Stomach smooth muscle (tissue), 2 donors: Measurements from ENCODE around the gene SMCO1.
"Not testable (repeated sequence)": the region's sequence is repeated elsewhere in the genome, so short reads cannot be mapped to it uniquely, and the experiment has no call there.

Experiments used
- H3K27ac ChIP-seq: one replicate; pipeline ENCODE4 v1.7.0; 2013; ENCODE audit warnings: mild to moderate bottlenecking, low read length, inconsistent platforms
- H3K27me3 ChIP-seq, 2 donors: one replicate each; pipeline ENCODE4 v1.7.0; 2013; ENCODE audit warnings: low read length in 2 of 2; ENCODE audit not compliant: insufficient read depth in 2 of 2, control insufficient read depth in 1 of 2
- H3K36me3 ChIP-seq, 2 donors: one replicate each; pipeline ENCODE4 v1.7.0; 2013; ENCODE audit warnings: low read length in 2 of 2; ENCODE audit not compliant: control insufficient read depth in 2 of 2, insufficient read depth in 2 of 2
- H3K4me1 ChIP-seq: one replicate; pipeline ENCODE4 v1.7.0; 2013; ENCODE audit warnings: low read length; ENCODE audit not compliant: control insufficient read depth, insufficient read depth
- H3K4me3 ChIP-seq, 2 donors: one replicate each; pipeline ENCODE4 v1.7.0; 2013; ENCODE audit warnings: low read length in 2 of 2
- H3K9ac ChIP-seq, 2 donors: one replicate each; pipeline ENCODE4 v1.7.0; 2013; ENCODE audit warnings: low read length in 2 of 2, mild to moderate bottlenecking in 1 of 2
- H3K9me3 ChIP-seq, 2 donors: one replicate each; pipeline ENCODE4 v1.7.0; 2013; ENCODE audit warnings: low read length in 2 of 2; ENCODE audit not compliant: control insufficient read depth in 2 of 2
- donor health status: healthy.
- donor health status: Pancreatic carcinoma.

The SMCO1 gene

GRCh38 chr3:196523841-196524240 is 8.7 kb upstream of the SMCO1 start:
- Histone ChIP-seq H3K27ac (no peak overlapping the region), H3K9me3 (peaks cover 11 to 12% of the 10 kb centered on the region in 2 donors), H3K36me3 (no peaks in the 10 kb centered on the region), H3K27me3 (no peaks in the 10 kb centered on the region), H3K9ac (no peak overlapping the region), H3K4me3 (no peak overlapping the region), H3K4me1 (peaks cover 3% of the 10 kb centered on the region)

- H3K27me3 ChIP-seq, H3K27ac ChIP-seq, H3K4me3 ChIP-seq, H3K9ac ChIP-seq, H3K36me3 ChIP-seq, H3K4me1 ChIP-seq: not testable (repeated sequence)
- H3K9me3 ChIP-seq: peaks cover 11 to 12% of the 10 kb centered on the region in 2 donors
Measured at GRCh38 chr3:196521291-196521690, 6.1 kb upstream of the SMCO1 start.

GRCh38 chr3:196519718-196520082 is 4.6 kb upstream of the SMCO1 start:
- Histone ChIP-seq H3K36me3 (no peaks in the 10 kb centered on the region), H3K27me3 (no peaks in the 10 kb centered on the region), H3K27ac (no peak overlapping the region), H3K9me3 (peaks cover 11 to 12% of the 10 kb centered on the region in 2 donors), H3K4me3 (no peak overlapping the region), H3K9ac (no peak overlapping the region), H3K4me1 (no peaks in the 10 kb centered on the region)

- peaks cover 11 to 12% of the 10 kb centered on the region in 2 donors for H3K9me3 ChIP-seq
- no peak overlapping the region for H3K9ac ChIP-seq
- H3K27ac ChIP-seq: no peak overlapping the region
- no peaks in the 10 kb centered on the region for H3K27me3 ChIP-seq
- no peaks in the 10 kb centered on the region for H3K36me3 ChIP-seq
- no peaks in the 10 kb centered on the region for H3K4me1 ChIP-seq
- H3K4me3 ChIP-seq: no peak overlapping the region
Measured at GRCh38 chr3:196518966-196519717, 4.0 kb upstream of the SMCO1 start.

- no peak overlapping the region for H3K27ac ChIP-seq
- H3K4me3 ChIP-seq: no peak overlapping the region
- no peaks in the 10 kb centered on the region for H3K4me1 ChIP-seq
- H3K36me3 ChIP-seq: no peaks in the 10 kb centered on the region
- no peak overlapping the region for H3K9ac ChIP-seq
- no peaks in the 10 kb centered on the region for H3K27me3 ChIP-seq
- H3K9me3 ChIP-seq: peaks cover 11 to 12% of the 10 kb centered on the region in 2 donors
Measured at GRCh38 chr3:196517919-196518318, 2.8 kb upstream of the SMCO1 start.

- Histone ChIP-seq H3K4me1 (no peaks in the 10 kb centered on the region), H3K27me3 (no peaks in the 10 kb centered on the region), H3K27ac (no peak overlapping the region), H3K9me3 (peaks cover 11 to 12% of the 10 kb centered on the region in 2 donors), H3K36me3 (no peaks in the 10 kb centered on the region), H3K9ac (no peak overlapping the region), H3K4me3 (no peak overlapping the region)
Measured at GRCh38 chr3:196517162-196517800, 2.1 kb upstream of the SMCO1 start.

GRCh38 chr3:196514350-196514716 is 813 bp downstream of the SMCO1 start:
- Histone ChIP-seq H3K27ac (no peak overlapping the region), H3K9me3 (peaks cover under 1 to 3% of the 10 kb centered on the region in 2 donors), H3K36me3 (no peaks in the 10 kb centered on the region), H3K9ac (no peak overlapping the region), H3K4me3 (no peak overlapping the region), H3K27me3 (no peaks in the 10 kb centered on the region), H3K4me1 (no peaks in the 10 kb centered on the region)

GRCh38 chr3:196513697-196514349 is 1.3 kb downstream of the SMCO1 start:
- H3K27ac ChIP-seq: no peak overlapping the region
- H3K27me3 ChIP-seq: no peaks in the 10 kb centered on the region
- no peaks in the 10 kb centered on the region for H3K9me3 ChIP-seq
- H3K36me3 ChIP-seq: no peaks in the 10 kb centered on the region
- H3K4me3 ChIP-seq: no peak overlapping the region
- no peak overlapping the region for H3K9ac ChIP-seq
- no peaks in the 10 kb centered on the region for H3K4me1 ChIP-seq

- not testable (repeated sequence) for H3K36me3 ChIP-seq, H3K9me3 ChIP-seq, H3K9ac ChIP-seq, H3K27me3 ChIP-seq, H3K4me1 ChIP-seq, H3K4me3 ChIP-seq, H3K27ac ChIP-seq
Measured at GRCh38 chr3:196511646-196512425, 3.3 kb downstream of the SMCO1 start.

GRCh38 chr3:196511108-196511507 is 4.0 kb downstream of the SMCO1 start:
- H3K36me3 ChIP-seq: not testable (repeated sequence)

More at GRCh38 chr3:196511108-196511507, 4.0 kb downstream of the SMCO1 start:
- H3K27ac ChIP-seq, H3K9me3 ChIP-seq, H3K9ac ChIP-seq, H3K4me3 ChIP-seq, H3K4me1 ChIP-seq, H3K27me3 ChIP-seq: not testable (repeated sequence)
